Measurements from ENCODE around the gene TRAF3IP1. TPM values are rescaled to one million over a fixed set of nuclear protein-coding genes. Genes with fewer than 3 reads are reported as not detected.
A peak's percentile ranks its signal among the peaks of the same experiment; 100 is the strongest.

TRAF3IP1 gene
- total and polyA plus RNA-seq, 2 of the 13 experiments (the other 11 are each of a cell fraction or from before 2014, with no cell fraction given) = 4.1 to 12.9 TPM

DNA sequence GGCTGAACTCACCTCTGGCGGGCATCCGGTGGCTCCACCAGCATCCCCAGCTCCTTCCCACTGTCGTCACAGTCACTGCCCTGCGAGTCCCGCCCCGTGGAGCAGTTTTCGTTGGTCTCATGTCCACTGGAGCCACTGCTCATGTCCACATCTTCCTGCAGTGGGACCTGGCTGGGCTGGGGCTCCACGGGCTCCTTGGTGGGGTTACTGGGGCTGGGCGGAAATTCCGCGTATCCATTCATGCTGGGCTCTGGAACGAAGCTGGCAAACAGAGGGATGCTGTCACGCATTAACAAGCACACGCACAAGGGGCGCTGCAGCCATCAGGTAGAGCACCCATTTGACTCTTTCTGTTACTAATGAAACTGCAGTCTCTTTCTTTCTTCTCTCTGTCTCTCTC, 42.6 kb upstream of the TRAF3IP1 start:
- Histone ChIP-seq H3K9ac (ENCODE audit: insufficient read depth, low read depth, low read length) (no peak overlapping the region), H3K9me3 (ENCODE audit: low read length) (no peaks in the 10 kb centered on the region), H3K27me3 (ENCODE audit: control insufficient read depth in 1 of 2, insufficient read depth in 2 of 2, low read length in 2 of 2) (no peaks in the 10 kb centered on the region), H3K79me2 (ENCODE audit: insufficient read depth, low read length) (peaks cover 51% of the 10 kb centered on the region), H2AFZ (ENCODE audit: low read length) (no peak overlapping the region), H3K4me3 (replicated peaks in 1 of 3; ENCODE audit: insufficient read depth in 1 of 3, low read depth in 2 of 3, low read length in 3 of 3) (no peak overlapping the region), H4K20me1 (ENCODE audit: insufficient read depth, low read length) (peaks cover 19% of the 10 kb centered on the region; the same call in 1 of the 2 replicates), H3K4me1 (ENCODE audit: insufficient read depth, low read length) (peaks cover 46% of the 10 kb centered on the region), H3K27ac (ENCODE audit: extremely low read length, insufficient read depth, low read length) (no peak overlapping the region), H3K36me3 (replicated peaks in 1 of 2; ENCODE audit: control insufficient read depth in 1 of 2, insufficient read depth in 2 of 2, low read length in 2 of 2) (peaks cover 29 to 56% of the 10 kb centered on the region in 2 experiments), H3K4me2 (ENCODE audit: low read depth, low read length) (no peak overlapping the region)
- no peak for TF ChIP-seq ETV6 (CRISPR knock-in tag; conservative IDR thresholded peaks at IDR 0.05)
- TF ChIP-seq ZNF558 (CRISPR knock-in tag; IDR thresholded peaks at IDR 0.05; ENCODE audit: borderline replicate concordance) = no peak
- 0 out of 2 replicates have a peak, but pooled peaks have one; percentile 8 for TF ChIP-seq ZNF768 (CRISPR knock-in tag; IDR thresholded peaks at IDR 0.05)
- no peak for TF ChIP-seq ZSCAN31 (CRISPR knock-in tag; IDR thresholded peaks at IDR 0.05; ENCODE audit: low read depth)
- TF ChIP-seq ZNF180 (CRISPR knock-in tag; IDR thresholded peaks at IDR 0.05; ENCODE audit: borderline replicate concordance, low read depth) = no peak
- 0 out of 2 replicates have a peak, but pooled peaks have one; percentile 16 for TF ChIP-seq ZBTB38 (CRISPR knock-in tag; IDR thresholded peaks at IDR 0.05)
- TF ChIP-seq ZNF598 (CRISPR knock-in tag; IDR thresholded peaks at IDR 0.05; ENCODE audit: borderline replicate concordance) = no peak
- TF ChIP-seq, protein P1, sequence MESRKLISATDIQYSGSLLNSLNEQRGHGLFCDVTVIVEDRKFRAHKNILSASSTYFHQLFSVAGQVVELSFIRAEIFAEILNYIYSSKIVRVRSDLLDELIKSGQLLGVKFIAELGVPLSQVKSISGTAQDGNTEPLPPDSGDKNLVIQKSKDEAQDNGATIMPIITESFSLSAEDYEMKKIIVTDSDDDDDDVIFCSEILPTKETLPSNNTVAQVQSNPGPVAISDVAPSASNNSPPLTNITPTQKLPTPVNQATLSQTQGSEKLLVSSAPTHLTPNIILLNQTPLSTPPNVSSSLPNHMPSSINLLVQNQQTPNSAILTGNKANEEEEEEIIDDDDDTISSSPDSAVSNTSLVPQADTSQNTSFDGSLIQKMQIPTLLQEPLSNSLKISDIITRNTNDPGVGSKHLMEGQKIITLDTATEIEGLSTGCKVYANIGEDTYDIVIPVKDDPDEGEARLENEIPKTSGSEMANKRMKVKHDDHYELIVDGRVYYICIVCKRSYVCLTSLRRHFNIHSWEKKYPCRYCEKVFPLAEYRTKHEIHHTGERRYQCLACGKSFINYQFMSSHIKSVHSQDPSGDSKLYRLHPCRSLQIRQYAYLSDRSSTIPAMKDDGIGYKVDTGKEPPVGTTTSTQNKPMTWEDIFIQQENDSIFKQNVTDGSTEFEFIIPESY (CRISPR knock-in tag; IDR thresholded peaks at IDR 0.05) = peak; percentile 79
- TF ChIP-seq RELA (CRISPR knock-in tag; IDR thresholded peaks at IDR 0.05) = no peak
- TF ChIP-seq NFRKB (IDR thresholded peaks at IDR 0.05) = no peak
- TF ChIP-seq, protein P2, sequence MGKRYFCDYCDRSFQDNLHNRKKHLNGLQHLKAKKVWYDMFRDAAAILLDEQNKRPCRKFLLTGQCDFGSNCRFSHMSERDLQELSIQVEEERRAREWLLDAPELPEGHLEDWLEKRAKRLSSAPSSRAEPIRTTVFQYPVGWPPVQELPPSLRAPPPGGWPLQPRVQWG (CRISPR knock-in tag; IDR thresholded peaks at IDR 0.05; ENCODE audit: borderline replicate concordance, low read depth) = no peak
- TF ChIP-seq STAG1 (CRISPR knock-in tag; IDR thresholded peaks at IDR 0.05) = peak; percentile 38
- peak; percentile 4 for TF ChIP-seq AGO1 (IDR thresholded peaks at IDR 0.05; ENCODE audit: low read depth, low read length, poor library complexity, severe bottlenecking)
- TF ChIP-seq, protein P3, sequence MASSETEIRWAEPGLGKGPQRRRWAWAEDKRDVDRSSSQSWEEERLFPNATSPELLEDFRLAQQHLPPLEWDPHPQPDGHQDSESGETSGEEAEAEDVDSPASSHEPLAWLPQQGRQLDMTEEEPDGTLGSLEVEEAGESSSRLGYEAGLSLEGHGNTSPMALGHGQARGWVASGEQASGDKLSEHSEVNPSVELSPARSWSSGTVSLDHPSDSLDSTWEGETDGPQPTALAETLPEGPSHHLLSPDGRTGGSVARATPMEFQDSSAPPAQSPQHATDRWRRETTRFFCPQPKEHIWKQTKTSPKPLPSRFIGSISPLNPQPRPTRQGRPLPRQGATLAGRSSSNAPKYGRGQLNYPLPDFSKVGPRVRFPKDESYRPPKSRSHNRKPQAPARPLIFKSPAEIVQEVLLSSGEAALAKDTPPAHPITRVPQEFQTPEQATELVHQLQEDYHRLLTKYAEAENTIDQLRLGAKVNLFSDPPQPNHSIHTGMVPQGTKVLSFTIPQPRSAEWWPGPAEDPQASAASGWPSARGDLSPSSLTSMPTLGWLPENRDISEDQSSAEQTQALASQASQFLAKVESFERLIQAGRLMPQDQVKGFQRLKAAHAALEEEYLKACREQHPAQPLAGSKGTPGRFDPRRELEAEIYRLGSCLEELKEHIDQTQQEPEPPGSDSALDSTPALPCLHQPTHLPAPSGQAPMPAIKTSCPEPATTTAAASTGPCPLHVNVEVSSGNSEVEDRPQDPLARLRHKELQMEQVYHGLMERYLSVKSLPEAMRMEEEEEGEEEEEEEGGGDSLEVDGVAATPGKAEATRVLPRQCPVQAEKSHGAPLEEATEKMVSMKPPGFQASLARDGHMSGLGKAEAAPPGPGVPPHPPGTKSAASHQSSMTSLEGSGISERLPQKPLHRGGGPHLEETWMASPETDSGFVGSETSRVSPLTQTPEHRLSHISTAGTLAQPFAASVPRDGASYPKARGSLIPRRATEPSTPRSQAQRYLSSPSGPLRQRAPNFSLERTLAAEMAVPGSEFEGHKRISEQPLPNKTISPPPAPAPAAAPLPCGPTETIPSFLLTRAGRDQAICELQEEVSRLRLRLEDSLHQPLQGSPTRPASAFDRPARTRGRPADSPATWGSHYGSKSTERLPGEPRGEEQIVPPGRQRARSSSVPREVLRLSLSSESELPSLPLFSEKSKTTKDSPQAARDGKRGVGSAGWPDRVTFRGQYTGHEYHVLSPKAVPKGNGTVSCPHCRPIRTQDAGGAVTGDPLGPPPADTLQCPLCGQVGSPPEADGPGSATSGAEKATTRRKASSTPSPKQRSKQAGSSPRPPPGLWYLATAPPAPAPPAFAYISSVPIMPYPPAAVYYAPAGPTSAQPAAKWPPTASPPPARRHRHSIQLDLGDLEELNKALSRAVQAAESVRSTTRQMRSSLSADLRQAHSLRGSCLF (CRISPR knock-in tag; IDR thresholded peaks at IDR 0.05; ENCODE audit: borderline replicate concordance) = no peak
- TF ChIP-seq, protein P4, sequence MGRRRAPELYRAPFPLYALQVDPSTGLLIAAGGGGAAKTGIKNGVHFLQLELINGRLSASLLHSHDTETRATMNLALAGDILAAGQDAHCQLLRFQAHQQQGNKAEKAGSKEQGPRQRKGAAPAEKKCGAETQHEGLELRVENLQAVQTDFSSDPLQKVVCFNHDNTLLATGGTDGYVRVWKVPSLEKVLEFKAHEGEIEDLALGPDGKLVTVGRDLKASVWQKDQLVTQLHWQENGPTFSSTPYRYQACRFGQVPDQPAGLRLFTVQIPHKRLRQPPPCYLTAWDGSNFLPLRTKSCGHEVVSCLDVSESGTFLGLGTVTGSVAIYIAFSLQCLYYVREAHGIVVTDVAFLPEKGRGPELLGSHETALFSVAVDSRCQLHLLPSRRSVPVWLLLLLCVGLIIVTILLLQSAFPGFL (CRISPR knock-in tag; IDR thresholded peaks at IDR 0.05) = no peak
- TF ChIP-seq ZBTB7B (CRISPR knock-in tag; IDR thresholded peaks at IDR 0.05) = no peak
- intact Hi-C loops (cut with micrococcal nuclease; ENCODE audit: unreplicated experiment) (no loop called here), in situ Hi-C loops (cut with HindIII; ENCODE audit: extremely low pct_ligation_motif_present, low pct_unique_long_range_greater_than_20kb) (no loop called here)
- no peak for DNase-seq (ENCODE audit: low spot score)
- no TSS peak for BruUV-seq (replicated peaks)
- 96% methylated on average over 15 of the region's 15 CpGs for WGBS (ENCODE audit: low lambda C conversion rate)
- FAIRE-seq = peak; percentile 40
- CTCF ChIA-PET (ENCODE audit: low intra/inter-chr PET ratio, low total read pairs) = no interaction called here
- peak; percentile 37 for ATAC-seq
- POLR2A ChIA-PET = interaction anchor here (1.4 kb wide), 1 partner anchor 11 kb away, joined by 4 read pairs; the partner anchor contains the start of gene PER2
